ENCODE data around the gene WTAP.
"Not testable (repeated sequence)": the region's sequence is repeated elsewhere in the genome, so short reads cannot be mapped to it uniquely, and the experiment has no call there.

WTAP gene

DNA sequence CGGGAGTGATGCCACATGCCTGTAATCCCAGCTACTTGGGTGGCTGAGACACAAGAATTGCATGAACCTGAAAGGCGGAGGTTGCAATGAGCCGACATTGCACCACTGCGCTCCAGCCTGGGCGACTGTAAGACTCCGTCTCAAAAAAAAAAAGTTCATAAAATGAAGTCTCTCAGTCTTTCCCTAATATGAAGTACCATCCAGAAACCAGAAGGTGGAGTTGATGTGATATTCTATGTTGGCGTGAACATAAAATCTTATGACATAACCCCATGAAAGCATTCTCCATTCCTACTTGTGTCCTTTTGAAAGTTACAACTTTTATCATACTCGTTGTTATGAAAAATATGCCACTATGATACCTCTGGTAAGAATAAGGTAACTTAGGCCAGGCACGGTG is 40.0 kb upstream of the WTAP start:
- H3K4me1 Mint-ChIP-seq: peaks cover 15% of the 10 kb centered on the region
- TF ChIP-seq CTCF (IDR thresholded peaks at IDR 0.05): no peak
- H3K9me3 Mint-ChIP-seq: no peaks in the 10 kb centered on the region
- H3K36me3 Mint-ChIP-seq (ENCODE audit: low read depth): peaks cover 60% of the 10 kb centered on the region
- H3K27me3 Mint-ChIP-seq (ENCODE audit: low read depth, poor library complexity): no peaks in the 10 kb centered on the region
- H3K4me3 Mint-ChIP-seq: no peak overlapping the region
- no peak overlapping the region for H3K27ac Mint-ChIP-seq
- no peak for DNase-seq

DNA sequence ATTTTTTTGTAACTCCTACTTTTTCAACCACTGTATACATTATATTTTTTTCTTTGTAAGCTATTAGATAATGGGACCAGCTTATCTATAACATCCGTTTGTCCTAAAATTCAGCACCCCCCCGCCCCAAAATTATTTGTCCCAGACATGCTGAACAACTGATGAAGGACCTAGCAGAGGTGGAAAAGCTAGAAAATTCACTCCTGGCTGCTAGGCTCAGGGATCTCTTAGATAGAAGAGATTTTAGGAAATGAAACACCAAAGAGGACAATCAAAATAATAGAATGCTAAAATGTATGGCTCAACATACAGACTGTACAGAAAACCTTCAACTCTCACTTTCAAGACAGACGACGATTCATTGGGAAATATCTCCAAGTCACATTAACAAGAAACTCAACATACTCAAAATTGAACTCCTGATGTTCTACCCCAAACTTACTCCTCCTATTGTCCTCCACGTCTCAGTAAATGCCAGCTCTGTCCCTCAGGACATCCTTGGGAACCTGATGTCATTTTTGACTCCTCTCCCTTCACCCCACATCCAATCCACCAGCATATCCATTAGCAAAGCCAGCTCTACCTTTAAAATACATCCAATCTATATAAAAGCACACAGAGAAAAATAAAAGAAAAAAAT is 38.9 kb upstream of the WTAP start:
- Mint-ChIP-seq H3K4me1 (peaks cover 18% of the 10 kb centered on the region), H3K4me3 (no peak overlapping the region), H3K36me3 (ENCODE audit: low read depth) (peaks cover 55% of the 10 kb centered on the region), H3K9me3 (no peaks in the 10 kb centered on the region), H3K27me3 (ENCODE audit: low read depth, poor library complexity) (no peaks in the 10 kb centered on the region), H3K27ac (peak overlapping the region; percentile 23)
- no peak for TF ChIP-seq CTCF (IDR thresholded peaks at IDR 0.05)
- DNase-seq: no peak

GRCh38 chr6:159689001-159689400 is 38.3 kb upstream of the WTAP start:
- Mint-ChIP-seq H3K27ac (peak overlapping the region; percentile 33), H3K4me3 (no peak overlapping the region), H3K27me3 (ENCODE audit: low read depth, poor library complexity) (no peaks in the 10 kb centered on the region), H3K4me1 (peaks cover 21% of the 10 kb centered on the region), H3K36me3 (ENCODE audit: low read depth) (peaks cover 49% of the 10 kb centered on the region), H3K9me3 (no peaks in the 10 kb centered on the region)
- no peak for TF ChIP-seq CTCF (IDR thresholded peaks at IDR 0.05)
- no peak for DNase-seq

- H3K27me3 Mint-ChIP-seq (ENCODE audit: low read depth, poor library complexity); DNase-seq; H3K4me3 Mint-ChIP-seq; H3K27ac Mint-ChIP-seq; H3K9me3 Mint-ChIP-seq: not testable (repeated sequence)
- Mint-ChIP-seq H3K4me1 (peaks cover 33% of the 10 kb centered on the region), H3K36me3 (ENCODE audit: low read depth) (peaks cover 42% of the 10 kb centered on the region)
Observed at GRCh38 chr6:159690135-159690534, 37.2 kb upstream of the WTAP start.

DNA sequence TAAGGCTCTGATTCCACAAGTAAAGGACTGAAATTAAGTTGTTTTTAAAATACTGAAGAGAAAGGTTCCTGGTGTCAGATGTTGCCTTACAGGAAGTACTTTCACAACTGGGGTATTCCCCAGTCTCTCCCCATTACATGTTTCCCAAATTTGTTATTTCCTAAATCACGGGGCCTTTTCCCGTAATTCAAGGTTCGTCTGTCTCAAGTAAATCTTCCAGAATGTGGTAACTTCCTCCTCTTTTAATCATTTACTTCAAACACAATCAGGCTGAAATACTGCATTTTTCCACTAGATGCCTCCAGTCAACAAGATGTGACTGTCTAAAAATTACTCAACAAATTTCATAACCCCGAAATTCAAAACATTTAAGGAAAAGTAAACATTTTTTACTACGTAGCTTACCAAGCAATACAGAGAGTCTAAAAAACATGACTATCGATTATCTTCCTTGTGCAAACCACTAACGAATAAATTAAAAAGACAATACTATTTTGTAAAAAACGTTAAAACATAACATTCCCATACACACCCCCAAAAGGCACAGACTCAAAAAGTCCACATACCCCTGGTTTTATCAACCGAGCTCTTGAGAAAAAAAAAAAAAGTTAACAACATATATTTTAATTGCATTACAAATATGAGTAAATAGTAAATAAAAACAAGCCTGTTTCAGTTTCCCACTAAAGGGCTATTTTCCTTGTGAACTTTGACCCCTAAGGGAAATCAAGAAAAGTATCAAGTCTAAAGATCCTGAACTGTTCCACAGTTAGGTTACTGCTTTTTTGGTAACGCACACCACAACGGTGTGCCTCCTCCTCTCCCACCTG is 36.0 kb upstream of the WTAP start:
- no peak for DNase-seq
- Mint-ChIP-seq H3K27ac (no peak overlapping the region), H3K36me3 (ENCODE audit: low read depth) (peaks cover 33% of the 10 kb centered on the region), H3K9me3 (no peaks in the 10 kb centered on the region), H3K27me3 (ENCODE audit: low read depth, poor library complexity) (peaks cover 6% of the 10 kb centered on the region), H3K4me3 (peak overlapping the region; percentile 91), H3K4me1 (peaks cover 33% of the 10 kb centered on the region)
- peak; percentile 52 for TF ChIP-seq CTCF (IDR thresholded peaks at IDR 0.05)

DNA sequence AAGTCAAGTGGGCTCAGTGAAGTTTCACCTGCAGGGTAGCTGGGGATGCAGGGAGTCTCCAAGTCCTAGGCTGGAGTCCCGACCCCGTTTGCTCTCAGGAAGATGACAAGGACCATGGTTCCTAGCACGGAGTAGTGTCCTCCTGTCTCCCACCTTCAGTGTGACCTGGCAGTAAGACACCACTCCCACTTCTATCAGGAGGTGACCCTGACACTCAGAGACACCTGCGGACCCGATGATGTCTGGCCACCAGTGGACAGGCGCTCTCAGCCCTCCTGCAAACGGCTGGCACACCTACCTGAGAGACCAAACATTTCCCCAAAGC is 35.4 kb upstream of the WTAP start:
- Mint-ChIP-seq H3K4me1 (peaks cover 33% of the 10 kb centered on the region), H3K27me3 (ENCODE audit: low read depth, poor library complexity) (peaks cover 6% of the 10 kb centered on the region), H3K27ac (peak overlapping the region; percentile 96), H3K4me3 (peak overlapping the region; percentile 91), H3K36me3 (ENCODE audit: low read depth) (peaks cover 29% of the 10 kb centered on the region), H3K9me3 (no peaks in the 10 kb centered on the region)
- no peak for DNase-seq
- no peak for TF ChIP-seq CTCF (IDR thresholded peaks at IDR 0.05)

Measured in nephron progenitor cell (in vitro differentiated cells).